T-cell (primary cell): ENCODE data around the gene TUBA3E. TPM values are rescaled to one million over a fixed set of nuclear protein-coding genes. Genes with fewer than 3 reads are reported as not detected.
"Not testable (repeated sequence)": the region's sequence is repeated elsewhere in the genome, so short reads cannot be mapped to it uniquely, and the experiment has no call there.

Source experiments
- ATAC-seq, 4 experiments: fragments of 200-7000 bp in 3 of 4; fragments of 150-1000 bp in 1 of 4; cut with Tn5 transposase; replicated peaks in 1 of 4; 1 replicate in 3 of 4; 2 replicates in 1 of 4; pipeline ENCODE4 v1.10.0; 2021; ENCODE audit warnings: moderate library complexity in 3 of 4, mild to moderate bottlenecking in 2 of 4, moderate number of reproducible peaks in 1 of 4
- CTCF ChIA-PET, 2 donors: fragments of 300-600 bp; sonication (Branson Sonifier 250); formaldehyde crosslinking; loops; one replicate each; lab custom pipeline; 2022; ENCODE audit warnings: antibody characterized with exemption in 2 of 2; lab: Charles Lee
- POLR2A ChIA-PET, 2 donors: fragments of 300-600 bp; sonication (Branson Sonifier 250); formaldehyde crosslinking; loops; one replicate each; lab custom pipeline; 2022; ENCODE audit warnings: antibody characterized with exemption in 2 of 2; lab: Charles Lee
- DNase-seq, 35 experiments: peaks; one replicate each; pipeline versions ENCODE4 v3.0.0 to v3.0.0-alpha.2; 2013 to 2023
- H3K27ac ChIP-seq: one replicate; pipeline ENCODE4 v1.5.1; 2013; ENCODE audit warnings: low read length
- H3K27me3 ChIP-seq, 2 experiments: replicated peaks in 1 of 2; 1 replicate in 1 of 2; 2 replicates in 1 of 2; pipeline versions ENCODE4 v1.6.1 to v1.7.0; 2013; ENCODE audit warnings: low read length in 1 of 2, mixed read lengths in 1 of 2; ENCODE audit not compliant: control insufficient read depth in 2 of 2, insufficient read depth in 2 of 2; ENCODE audit errors: extremely low read depth in 1 of 2
- H3K36me3 ChIP-seq, 2 donors: 1 replicate in 1 of 2; 2 replicates in 1 of 2; pipeline versions ENCODE4 v1.6.1 to v1.7.0; 2013; ENCODE audit warnings: low read length in 1 of 2; ENCODE audit not compliant: control insufficient read depth in 2 of 2, insufficient read depth in 1 of 2; ENCODE audit errors: extremely low read depth in 1 of 2
- H3K4me1 ChIP-seq, 2 experiments: 1 replicate in 1 of 2; 2 replicates in 1 of 2; pipeline versions ENCODE4 v1.6.1 to v1.7.0; 2013; ENCODE audit warnings: low read length in 2 of 2, mixed read lengths in 1 of 2; ENCODE audit not compliant: insufficient read depth in 2 of 2, control insufficient read depth in 1 of 2; ENCODE audit errors: extremely low read depth in 1 of 2
- H3K4me3 ChIP-seq, 2 donors: 1 replicate in 1 of 2; 2 replicates in 1 of 2; pipeline versions ENCODE4 v1.5.1 to v1.7.0; 2013; ENCODE audit warnings: mild to moderate bottlenecking in 2 of 2, low read length in 1 of 2, moderate library complexity in 1 of 2; ENCODE audit not compliant: control insufficient read depth in 1 of 2; ENCODE audit errors: extremely low read depth in 1 of 2
- H3K9me3 ChIP-seq: 2 replicates; pipeline ENCODE4 v1.7.0; 2013
- H3K27ac Mint-ChIP-seq, 2 donors: one replicate each; pipeline ENCODE4 v1.8.0; 2020 to 2021; ENCODE audit warnings: mild to moderate bottlenecking in 2 of 2, mixed read lengths in 2 of 2
- H3K27me3 Mint-ChIP-seq, 2 donors: one replicate each; pipeline ENCODE4 v1.8.0; 2021 to 2022; ENCODE audit warnings: mixed read lengths in 2 of 2
- H3K36me3 Mint-ChIP-seq: one replicate; pipeline ENCODE4 v1.8.0; 2021; ENCODE audit warnings: mixed read lengths
- H3K4me1 Mint-ChIP-seq, 3 donors: one replicate each; pipeline ENCODE4 v1.8.0; 2020 to 2022; ENCODE audit warnings: mixed read lengths in 3 of 3, mild to moderate bottlenecking in 1 of 3
- H3K4me3 Mint-ChIP-seq, 3 donors: one replicate each; pipeline ENCODE4 v1.8.0; 2020 to 2022; ENCODE audit warnings: mild to moderate bottlenecking in 3 of 3, mixed read lengths in 3 of 3, moderate library complexity in 3 of 3
- H3K9me3 Mint-ChIP-seq, 3 donors: one replicate each; pipeline ENCODE4 v1.8.0; 2020 to 2022; ENCODE audit warnings: mixed read lengths in 3 of 3
- WGBS: methylation state at CpG from one replicate; pipeline ENCODE4 v1.1.5; 2013; ENCODE audit warnings: missing lambda C conversion rate; ENCODE audit not compliant: insufficient coverage; 5-methylcytosine and 5-hydroxymethylcytosine counted together
- total RNA-seq, 35 experiments: library from RNA in 6 of 35; stranded (reverse) in 6 of 35; fragments of 120-200 nt in 1 of 35; gene quantifications; one replicate each; pipeline versions ENCODE4 v1.2.1 to v1.2.4 and lab custom pipeline; 2013 to 2026

TUBA3E gene
- total RNA-seq, 5 donors from 2014 or later (not counting 1 experiment from before 2014, with no cell fraction given), result not detected

DNA sequence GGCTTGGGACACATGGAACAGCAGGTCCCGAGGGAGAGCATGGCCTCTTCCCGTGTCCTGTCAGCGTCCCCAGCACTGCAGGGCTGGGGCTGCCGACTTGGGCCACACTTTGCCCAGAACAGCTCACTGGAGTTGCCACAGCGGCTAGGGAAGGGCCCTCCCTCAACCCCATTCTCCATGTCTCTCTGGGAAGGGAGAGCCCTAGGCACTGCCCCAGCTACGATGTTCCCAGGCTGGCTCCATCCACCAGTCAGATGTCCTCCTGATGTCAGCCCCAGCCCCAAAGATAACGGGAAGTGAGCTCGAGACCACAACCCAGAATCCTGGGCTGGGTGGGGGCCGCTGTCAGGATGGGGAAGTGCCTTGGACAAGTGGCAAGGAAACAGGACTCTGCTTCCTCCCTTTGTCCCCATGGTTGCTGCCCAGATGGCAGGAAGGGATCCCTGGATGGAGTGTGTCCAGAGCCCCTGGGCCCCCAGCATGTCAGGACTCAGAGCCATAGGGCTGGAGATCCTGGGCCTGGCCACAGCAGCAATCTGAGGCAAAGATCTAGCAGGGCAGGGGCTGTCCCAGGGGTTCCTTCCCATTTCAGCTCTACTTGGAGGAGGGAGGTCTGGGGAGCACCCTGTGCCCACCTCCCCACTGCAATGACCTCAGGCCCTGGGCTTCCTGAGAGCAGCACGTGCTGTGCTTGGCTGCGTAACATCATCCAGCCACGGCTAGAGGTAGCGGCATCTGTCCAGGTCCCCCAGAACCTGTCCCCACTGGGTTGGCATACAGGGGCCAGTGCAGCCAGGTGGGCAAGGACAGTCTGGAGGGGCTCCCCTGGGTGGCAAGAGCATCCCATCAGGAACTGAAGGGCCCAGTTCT, 55.6 kb downstream of the TUBA3E start:
- H3K9me3 ChIP-seq, H3K36me3 Mint-ChIP-seq, H3K4me3 ChIP-seq, ATAC-seq, POLR2A ChIA-PET, H3K36me3 ChIP-seq, H3K9me3 Mint-ChIP-seq, H3K27ac ChIP-seq, CTCF ChIA-PET, H3K27ac Mint-ChIP-seq: not testable (repeated sequence)
- peak in 1 of 35 experiments; percentile 13 for DNase-seq
- H3K27me3 ChIP-seq, result peaks cover 4 to 25% of the 10 kb centered on the region in 2 experiments
- H3K27me3 Mint-ChIP-seq, result peaks cover 5 to 13% of the 10 kb centered on the region in 2 donors
- peaks cover 0 to 10% (median 10%) of the 10 kb centered on the region in 3 donors for H3K4me1 Mint-ChIP-seq
- H3K4me1 ChIP-seq, result peaks cover 0 to 12% of the 10 kb centered on the region in 2 experiments
- WGBS, result 89% methylated on average over 4 of the region's 13 CpGs
- peak overlapping the region in 2 of 3 donors; percentile 39 to 79 for H3K4me3 Mint-ChIP-seq

Other genes with a start within 250 kb of the TUBA3E start
- not detected for gene RAB6C, start 218.8 kb downstream of the TUBA3E start, total RNA-seq
- not detected for gene POTEF, start 69.2 kb downstream of the TUBA3E start, total RNA-seq
- 1 to 10 TPM in 1 of 5 donors, under 1 TPM in 3, not detected in 1; 0.42 to 2.0 (median 0.78) TPM for gene CCDC74B, start 53.3 kb downstream of the TUBA3E start, total RNA-seq
- gene SMPD4, start 16.8 kb downstream of the TUBA3E start, total RNA-seq, result 10 to 100 TPM; 56.3 to 75.7 (median 62.9) TPM
- 100 to 1,000 TPM; 195 to 294 (median 281) TPM for gene MZT2B, start 16.2 kb downstream of the TUBA3E start, total RNA-seq
- 10 to 100 TPM; 70.7 to 93.7 (median 86.9) TPM for gene IMP4, start 144.5 kb upstream of the TUBA3E start, total RNA-seq
- 10 to 100 TPM; 42.3 to 67.6 (median 58.2) TPM for gene PTPN18, start 157.6 kb upstream of the TUBA3E start, total RNA-seq